Adrenal gland (tissue), 12 donors: Measurements from ENCODE around the gene TRIO. TPM values are rescaled to one million over a fixed set of nuclear protein-coding genes. Genes with fewer than 3 reads are reported as not detected.

Source experiments
- DNase-seq, 7 donors: peaks; one replicate each; pipeline ENCODE4 v3.0.0-alpha.2; 2019 to 2020
- H3K27ac ChIP-seq, 5 donors: fragments of 200-600 bp; sonication (generic) in 4 of 5; 1 replicate in 3 of 5; 2 replicates in 2 of 5; pipeline versions ENCODE4 v1.5.1 to v1.8.0; 2016 to 2020; ENCODE audit warnings: mild to moderate bottlenecking in 1 of 5
- H3K27me3 ChIP-seq: fragments of 200-600 bp; 2 replicates; pipeline ENCODE4 v1.8.0; 2021
- H3K36me3 ChIP-seq, 2 donors: fragments of 200-600 bp; replicated peaks in 1 of 2; 1 replicate in 1 of 2; 2 replicates in 1 of 2; pipeline versions ENCODE4 v1.5.1 to v1.8.0; 2018 to 2022
- H3K4me1 ChIP-seq, 2 donors: fragments of 200-600 bp; replicated peaks in 1 of 2; 1 replicate in 1 of 2; 2 replicates in 1 of 2; pipeline versions ENCODE4 v1.5.1 to v1.8.0; 2018 to 2021
- H3K4me3 ChIP-seq, 4 donors: fragments of 200-600 bp; sonication (generic) in 3 of 4; one replicate each; pipeline ENCODE4 v1.5.1; 2016 to 2018
- H3K9me3 ChIP-seq, 3 donors: fragments of 200-600 bp; sonication (generic) in 1 of 3; replicated peaks in 1 of 3; 1 replicate in 2 of 3; 2 replicates in 1 of 3; pipeline versions ENCODE4 v1.5.1 to v1.8.0; 2016 to 2021
- POLR2A ChIP-seq, 2 donors: fragments of 450-650 bp; IDR thresholded peaks; one replicate each; pipeline ENCODE4 v1.6.1; 2017; ENCODE audit warnings: antibody characterized with exemption in 2 of 2, mild to moderate bottlenecking in 2 of 2, moderate library complexity in 1 of 2
- WGBS, 4 donors: extraction: QIAGEN DNeasy Blood & Tissue Kit in 2 of 4; methylation state at CpG; one replicate each; pipeline versions ENCODE4 v1.1.5 to v1.1.7; 2013 to 2017; 5-methylcytosine and 5-hydroxymethylcytosine counted together
- intact Hi-C, 2 donors: fragments of 100-400 bp; cut with DNase I; formaldehyde crosslinking; loops; one replicate each; pipeline versions ENCODE4 v1.14.1 to v1.15.0; 2022 to 2023
- polyA plus RNA-seq, 3 donors: library from polyadenylated mRNA; stranded (reverse); fragments of 200-250 nt in 2 of 3; fragments of 350-450 nt in 1 of 3; fragmentation: Illumina TruSeq in 1 of 3; extraction: RNeasy Lipid Tissue Mini Kit (QIAGEN cat#74804) in 1 of 3; gene quantifications; one replicate each; pipeline ENCODE4 v1.2.3, GENCODE V29; 2013 to 2014
- total RNA-seq, 9 donors: library from RNA; depleted of rRNA in 4 of 9; stranded (reverse); fragments of >200 nt in 4 of 9; fragments of 120-200 nt in 1 of 9; fragmentation: NEBNext Ultra II Directional in 1 of 9; extraction: Animal tissue kit (Norgen Biotek cat#: 25700) in 1 of 9; gene quantifications; one replicate each; pipeline versions ENCODE4 v1.1.0 to v1.2.4, GENCODE V29; 2013 to 2023
- TF ChIP-seq, protein P1 (sequence below), 6 experiments: fragments of 450-650 bp in 4 of 6; fragments of 200-600 bp in 2 of 6; sonication (generic) in 1 of 6; IDR thresholded peaks; 1 replicate in 5 of 6; 2 replicates in 1 of 6; pipeline versions ENCODE4 v1.5.1 to v1.8.0; 2016 to 2021; ENCODE audit warnings: antibody characterized with exemption in 6 of 6, mild to moderate bottlenecking in 2 of 6, moderate library complexity in 1 of 6
- donor health status: healthy with polysubstance abuse.
- donor health status: Bipolar disorder and iron deficiency.
- donor health status: DM: yes; HTN: yes; CAD: no.
- donor health status: DM: no; HTN: no; CAD: no.
- donor health status: DM: no; HTN: no; CAD: no.
- donor health status: DM: yes; HTN: yes; CAD: no.

TRIO gene
- total and polyA plus RNA-seq, 12 donors = 27.3 to 109 (median 72.4) TPM

- intact Hi-C loops = loop anchor here (10.0 kb wide), 3 partner anchors 60 to 120 kb away; no protein-coding TSS in a partner anchor
- H3K27me3 ChIP-seq = no peaks in the 10 kb centered on the region
- H3K4me3 ChIP-seq = peak overlapping the region; percentile 62 to 93 (median 86)
- peak; percentile 66 to 78 (median 71) for DNase-seq
- WGBS, 4 donors = 1 to 2% (median 1%) methylated on average over 9 to 79 of the region's 85 CpGs
- peak overlapping the region; percentile 35 to 97 (median 87) for H3K27ac ChIP-seq
- H3K4me1 ChIP-seq = peaks cover 29 to 48% of the 10 kb centered on the region in 2 donors
- H3K36me3 ChIP-seq = no peaks in the 10 kb centered on the region
- no peaks in the 10 kb centered on the region for H3K9me3 ChIP-seq
- TF ChIP-seq, protein P1, sequence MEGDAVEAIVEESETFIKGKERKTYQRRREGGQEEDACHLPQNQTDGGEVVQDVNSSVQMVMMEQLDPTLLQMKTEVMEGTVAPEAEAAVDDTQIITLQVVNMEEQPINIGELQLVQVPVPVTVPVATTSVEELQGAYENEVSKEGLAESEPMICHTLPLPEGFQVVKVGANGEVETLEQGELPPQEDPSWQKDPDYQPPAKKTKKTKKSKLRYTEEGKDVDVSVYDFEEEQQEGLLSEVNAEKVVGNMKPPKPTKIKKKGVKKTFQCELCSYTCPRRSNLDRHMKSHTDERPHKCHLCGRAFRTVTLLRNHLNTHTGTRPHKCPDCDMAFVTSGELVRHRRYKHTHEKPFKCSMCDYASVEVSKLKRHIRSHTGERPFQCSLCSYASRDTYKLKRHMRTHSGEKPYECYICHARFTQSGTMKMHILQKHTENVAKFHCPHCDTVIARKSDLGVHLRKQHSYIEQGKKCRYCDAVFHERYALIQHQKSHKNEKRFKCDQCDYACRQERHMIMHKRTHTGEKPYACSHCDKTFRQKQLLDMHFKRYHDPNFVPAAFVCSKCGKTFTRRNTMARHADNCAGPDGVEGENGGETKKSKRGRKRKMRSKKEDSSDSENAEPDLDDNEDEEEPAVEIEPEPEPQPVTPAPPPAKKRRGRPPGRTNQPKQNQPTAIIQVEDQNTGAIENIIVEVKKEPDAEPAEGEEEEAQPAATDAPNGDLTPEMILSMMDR (IDR thresholded peaks at IDR 0.05) = peak in 1 of 6 experiments; percentile 10
- peak; percentile 35 to 78 for TF ChIP-seq POLR2A (IDR thresholded peaks at IDR 0.05)
These were observed 1.7 kb downstream of the TRIO start for GRCh38 chr5:14144586-14145434.

DNA sequence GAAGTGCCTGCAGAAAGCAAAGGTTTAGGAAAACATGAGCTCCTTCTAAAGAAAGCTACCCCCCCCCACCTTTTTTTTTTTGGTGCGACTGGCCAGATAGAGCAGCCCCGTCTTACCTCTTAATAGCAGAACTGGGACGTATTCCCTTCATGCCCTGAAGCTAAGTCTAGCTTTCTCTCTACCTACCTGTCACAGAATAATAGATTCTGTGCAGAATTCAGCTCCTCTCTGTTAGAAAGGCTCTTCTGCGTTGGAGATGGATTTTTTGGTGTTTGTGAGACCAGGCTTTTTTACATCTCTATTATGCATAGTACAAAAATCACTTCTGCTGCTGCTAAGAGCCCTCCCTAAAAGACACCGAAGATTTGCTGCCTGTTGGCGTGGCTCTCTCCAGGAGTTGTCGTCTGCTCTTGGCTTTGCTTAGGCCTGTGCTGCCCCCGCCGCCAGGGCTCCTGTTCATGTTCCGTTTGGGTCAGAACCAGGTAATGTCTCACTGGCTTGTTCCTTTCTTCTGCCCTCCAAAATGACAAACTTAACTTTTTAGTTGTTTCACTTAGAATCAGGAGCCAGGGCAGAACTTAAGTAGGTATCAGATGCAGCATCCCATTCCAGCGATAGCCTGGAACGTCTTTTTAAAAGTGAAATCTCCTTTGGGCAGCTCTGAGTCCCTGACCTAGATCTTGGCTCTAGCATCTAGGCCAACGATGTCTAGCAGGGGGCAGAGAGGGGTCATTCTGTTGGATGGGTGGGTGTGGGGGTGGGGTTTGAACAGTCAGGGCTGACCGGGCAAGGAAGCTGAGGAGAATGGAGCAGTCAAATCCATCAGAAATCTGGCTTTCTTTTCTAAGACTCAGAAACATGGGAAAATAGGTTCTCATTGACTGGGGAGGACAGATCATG lies 2.5 kb downstream of the TRIO start:
- peak overlapping the region in 2 of 4 donors; percentile 62 to 93 for H3K4me3 ChIP-seq
- intact Hi-C loops = loop anchor here (10.0 kb wide), 3 partner anchors 59 to 119 kb away; no protein-coding TSS in a partner anchor
- H3K9me3 ChIP-seq = no peaks in the 10 kb centered on the region
- no peak for DNase-seq
- peak overlapping the region in 3 of 5 donors; percentile 87 to 97 (median 89) for H3K27ac ChIP-seq
- TF ChIP-seq, protein P1 (IDR thresholded peaks at IDR 0.05) = no peak
- TF ChIP-seq POLR2A (IDR thresholded peaks at IDR 0.05) = no peak
- 22 to 38% (median 28%) methylated on average over 14 of the region's 14 CpGs for WGBS, 4 donors
- no peaks in the 10 kb centered on the region for H3K36me3 ChIP-seq
- peaks cover 29 to 48% of the 10 kb centered on the region in 2 donors for H3K4me1 ChIP-seq
- H3K27me3 ChIP-seq = no peaks in the 10 kb centered on the region

- Histone ChIP-seq H3K9me3 (no peaks in the 10 kb centered on the region), H3K36me3 (no peaks in the 10 kb centered on the region), H3K27ac (peak overlapping the region in 4 of 5 donors; percentile 62 to 89 (median 76)), H3K27me3 (no peaks in the 10 kb centered on the region), H3K4me3 (no peak overlapping the region), H3K4me1 (peaks cover 29 to 48% of the 10 kb centered on the region in 2 donors)
- intact Hi-C loops = loop anchor here (10.0 kb wide), 3 partner anchors 58 to 118 kb away; no protein-coding TSS in a partner anchor
- peak in 2 of 7 donors; percentile 21 to 28 for DNase-seq
- peak in 1 of 2 donors; percentile 12 for TF ChIP-seq POLR2A (IDR thresholded peaks at IDR 0.05)
- TF ChIP-seq, protein P1 (IDR thresholded peaks at IDR 0.05) = no peak
- WGBS, 4 donors = 25 to 52% (median 49%) methylated on average over 3 of the region's 3 CpGs
These were observed 3.6 kb downstream of the TRIO start for GRCh38 chr5:14146725-14147124.
